Measurements from ENCODE around the gene ZBTB34. TPM values are rescaled to one million over a fixed set of nuclear protein-coding genes. Genes with fewer than 3 reads are reported as not detected.

Gene ZBTB34
- polyA plus RNA-seq, 2 of the 4 experiments (the other 2 are of a cell fraction): 4.1 to 6.4 TPM

DNA sequence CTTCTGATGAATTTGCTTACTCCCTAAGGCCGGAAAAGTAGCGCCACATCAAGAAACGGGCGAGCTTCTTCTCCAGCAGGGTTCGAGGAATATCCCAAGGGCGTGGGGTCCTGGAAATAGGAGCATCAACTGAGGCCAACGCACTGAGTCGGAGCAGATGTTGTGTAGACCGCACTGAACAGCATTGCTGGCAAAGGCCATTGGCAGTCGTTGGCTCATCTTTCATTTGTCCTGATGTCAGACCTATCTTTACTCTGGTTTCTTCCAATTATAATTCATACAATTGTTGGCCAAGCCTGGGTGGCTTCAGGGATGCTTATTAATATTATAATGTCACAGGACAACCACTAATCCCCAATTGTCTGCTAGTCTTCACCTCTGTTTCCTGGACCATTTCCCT is 26.5 kb downstream of the ZBTB34 start (continued):
- TF ChIP-seq PHF8 (IDR thresholded peaks at IDR 0.05; ENCODE audit: borderline replicate concordance, low read depth) (no peak), EHF (CRISPR knock-in tag; IDR thresholded peaks at IDR 0.05) (no peak), NPAS2 (CRISPR knock-in tag; IDR thresholded peaks at IDR 0.05; ENCODE audit: borderline replicate concordance) (no peak)

GRCh38 chr9:126891676-126892075 is 31.2 kb downstream of the ZBTB34 start:
- WGBS (ENCODE audit: missing lambda C conversion rate): 62% methylated on average over 3 of the region's 3 CpGs
- DNase-seq (ENCODE audit: low read depth in 1 of 2, low spot score in 1 of 2): no peak
- ChIA-PET POLR2A (no interaction called here), CTCF (interaction anchor here (0.9 to 1.7 kb wide), 2 partner anchors 31 to 49 kb away, joined by 3 to 5 read pairs; no protein-coding TSS in a partner anchor)
- TF ChIP-seq REST (IDR thresholded peaks at IDR 0.05) (no peak), RAD21 (conservative IDR thresholded peaks at IDR 0.05 in 1 of 2, IDR thresholded peaks at IDR 0.05 in 1 of 2) (no peak), HES2 (IDR thresholded peaks at IDR 0.05) (no peak), MAFK (IDR thresholded peaks at IDR 0.05; ENCODE audit: partially characterized antibody) (no peak), NPAS2 (CRISPR knock-in tag; IDR thresholded peaks at IDR 0.05; ENCODE audit: borderline replicate concordance) (no peak), HOXB5 (CRISPR knock-in tag; IDR thresholded peaks at IDR 0.05) (no peak), CHD2 (IDR thresholded peaks at IDR 0.05; ENCODE audit: low read length, partially characterized antibody) (no peak)
- H3K4me1 ChIP-seq: no peaks in the 10 kb centered on the region
- H3K27ac ChIP-seq: no peak overlapping the region
- no peak for ATAC-seq
- FAIRE-seq: no peak
- H3K9me3 ChIP-seq: no peaks in the 10 kb centered on the region
- no peak overlapping the region for H3K4me3 ChIP-seq
- H3K4me2 ChIP-seq: no peak overlapping the region

DNA sequence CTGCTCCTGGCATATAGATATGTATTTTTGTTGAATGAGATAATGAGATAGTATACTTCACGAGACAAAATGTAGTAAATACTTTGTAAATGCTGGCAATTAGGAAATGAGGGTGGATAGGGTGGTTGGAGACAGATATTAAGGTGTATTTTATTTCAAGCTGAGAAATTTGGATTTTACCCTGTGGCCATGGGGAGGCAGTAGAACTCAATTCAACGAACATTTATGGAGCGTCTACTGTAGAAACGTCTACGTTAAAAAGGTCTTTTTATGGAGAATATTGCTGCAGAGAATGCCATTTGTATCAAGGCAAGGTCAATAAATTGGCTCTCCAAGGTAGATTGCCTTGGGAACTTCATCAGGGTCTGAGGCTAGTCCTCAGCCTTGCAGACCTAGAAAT is 32.6 kb downstream of the ZBTB34 start:
- FAIRE-seq (no peak), ATAC-seq (peak in 1 of 2 experiments; percentile 63; a peak in 3 of 6 replicates), DNase-seq (ENCODE audit: low read depth in 1 of 2, low spot score in 1 of 2) (no peak)
- 25% methylated on average over 5 of the region's 5 CpGs for WGBS (ENCODE audit: missing lambda C conversion rate)
- Histone ChIP-seq H3K4me3 (no peak overlapping the region), H3K4me1 (no peaks in the 10 kb centered on the region), H3K9me3 (no peaks in the 10 kb centered on the region), H3K4me2 (no peak overlapping the region), H3K27ac (no peak overlapping the region)
- ChIA-PET POLR2A (no interaction called here), CTCF (interaction anchor here (0.7 to 1.6 kb wide), 3 partner anchors 9 to 17 kb away, joined by 3 to 6 read pairs (median 4); no protein-coding TSS in a partner anchor)
- TF ChIP-seq TP53 (CRISPR knock-in tag; IDR thresholded peaks at IDR 0.05): no peak
- TF ChIP-seq CTCF (IDR thresholded peaks at IDR 0.05): peak; percentile 38; the same call in 1 of the 3 replicates
- peak; percentile 25 to 50; a peak in 2 of 5 replicates for TF ChIP-seq RAD21 (conservative IDR thresholded peaks at IDR 0.05 in 1 of 2, IDR thresholded peaks at IDR 0.05 in 1 of 2)

GRCh38 chr9:126894052-126894603 is 33.7 kb downstream of the ZBTB34 start:
- H3K4me1 ChIP-seq: no peaks in the 10 kb centered on the region
- FAIRE-seq (no peak), DNase-seq (ENCODE audit: low read depth in 1 of 2, low spot score in 1 of 2) (no peak), ATAC-seq (peak in 1 of 2 experiments; percentile 56; a peak in 1 of 6 replicates)
- ChIA-PET POLR2A (no interaction called here), CTCF (interaction anchor here (0.7 to 1.6 kb wide), 4 partner anchors 8 to 290 kb away, joined by 3 to 6 read pairs (median 4); no protein-coding TSS in a partner anchor)
- TF ChIP-seq BCL3 (IDR thresholded peaks at IDR 0.05): no peak
- no peak for TF ChIP-seq TFCP2L1 (CRISPR knock-in tag; IDR thresholded peaks at IDR 0.05)
- TF ChIP-seq E2F6 (IDR thresholded peaks at IDR 0.05; ENCODE audit: borderline replicate concordance, low read depth): no peak
- no peak for TF ChIP-seq ELK1 (IDR thresholded peaks at IDR 0.05; ENCODE audit: low read depth, low read length)
- TF ChIP-seq MYC (IDR thresholded peaks at IDR 0.05; ENCODE audit: borderline replicate concordance, low read length): no peak
- no peak for TF ChIP-seq JUNB (IDR thresholded peaks at IDR 0.05)
- no peak for TF ChIP-seq SREBF2 (IDR thresholded peaks at IDR 0.05)
- no peak overlapping the region for H3K27ac ChIP-seq
- no peak overlapping the region for H3K4me2 ChIP-seq
- H3K9me3 ChIP-seq: no peaks in the 10 kb centered on the region
- 63% methylated on average over 4 of the region's 4 CpGs for WGBS (ENCODE audit: missing lambda C conversion rate)
- H3K4me3 ChIP-seq: no peak overlapping the region
